Panc1 (cell line): Measurements from ENCODE around the gene AKAP13. TPM values are rescaled to one million over a fixed set of nuclear protein-coding genes. Genes with fewer than 3 reads are reported as not detected.

Experiments used
- ATAC-seq: fragments of 200-7000 bp; cut with Tn5 transposase; 2 replicates; pipeline ENCODE4 v1.9.1; 2020; ENCODE audit warnings: mild to moderate bottlenecking, moderate library complexity
- BruUV-seq: library from RNA; stranded (reverse); fragments of 400-500 nt; replicated peaks from 2 replicates; lab custom pipeline; 2021; lab: Mats Ljungman, UMichigan
- CTCF ChIA-PET: fragments of 300-600 bp; sonication (Branson Sonifier 250); formaldehyde crosslinking; loops from one replicate; lab custom pipeline; 2022; ENCODE audit warnings: antibody characterized with exemption; lab: Charles Lee
- POLR2A ChIA-PET: fragments of 300-600 bp; sonication (Branson Sonifier 250); formaldehyde crosslinking; loops from one replicate; lab custom pipeline; 2022; ENCODE audit warnings: antibody characterized with exemption; lab: Charles Lee
- DNase-seq: peaks from one replicate; pipeline ENCODE4 v3.0.0-alpha.2; 2010; ENCODE audit warnings: low read depth, low spot score
- H3K27ac ChIP-seq: 2 replicates; pipeline ENCODE4 v1.5.1; 2011; ENCODE audit warnings: mild to moderate bottlenecking, low read length, inconsistent platforms
- H3K27me3 ChIP-seq: fragments of 200-500 bp; sonication (Bioruptor generic); 2 replicates; pipeline ENCODE4 v1.6.0; 2014; ENCODE audit warnings: low read length, inconsistent platforms; ENCODE audit not compliant: control insufficient read depth, insufficient read depth
- H3K36me3 ChIP-seq: fragments of 200-500 bp; sonication (Bioruptor generic); 2 replicates; pipeline ENCODE4 v1.5.1; 2014; ENCODE audit warnings: inconsistent platforms, mild to moderate bottlenecking, low read length, moderate library complexity; ENCODE audit not compliant: control insufficient read depth, insufficient read depth
- H3K4me1 ChIP-seq: 2 replicates; pipeline ENCODE4 v1.5.1; 2011; ENCODE audit warnings: inconsistent platforms, mild to moderate bottlenecking, low read length, moderate library complexity; ENCODE audit not compliant: control insufficient read depth, insufficient read depth
- H3K4me3 ChIP-seq, 2 experiments: 2 replicates each; pipeline ENCODE4 v1.5.1; 2011 to 2012; ENCODE audit warnings: low read depth in 2 of 2, low read length in 2 of 2, mild to moderate bottlenecking in 2 of 2, inconsistent platforms in 1 of 2, moderate library complexity in 1 of 2
- H3K9me3 ChIP-seq: fragments of 200-500 bp; sonication (Bioruptor generic); 2 replicates; pipeline ENCODE4 v1.5.1; 2014; ENCODE audit warnings: low read depth, mild to moderate bottlenecking, inconsistent platforms, low read length, moderate library complexity; ENCODE audit not compliant: control insufficient read depth, insufficient read depth
- CTCF ChIP-seq: fragments of 450-650 bp; IDR thresholded peaks from 2 replicates; pipeline ENCODE4 v1.5.1; 2017; ENCODE audit warnings: mild to moderate bottlenecking
- POLR2AphosphoS5 ChIP-seq: IDR thresholded peaks from 2 replicates; pipeline ENCODE4 v1.6.1; 2012; ENCODE audit warnings: mild to moderate bottlenecking, low read depth, low read length, moderate library complexity
- REST ChIP-seq, 2 experiments: IDR thresholded peaks; 2 replicates each; pipeline ENCODE4 v1.6.1; 2011 to 2012; ENCODE audit warnings: low read depth in 2 of 2, control low read depth in 1 of 2, low read length in 1 of 2, mild to moderate bottlenecking in 1 of 2, moderate library complexity in 1 of 2; ENCODE audit not compliant: insufficient read depth in 1 of 2
- SIN3A ChIP-seq: IDR thresholded peaks from 2 replicates; pipeline ENCODE4 v1.6.1; 2012; ENCODE audit warnings: low read depth, mild to moderate bottlenecking, low read length, moderate library complexity, borderline replicate concordance; ENCODE audit not compliant: insufficient read depth
- TCF7L2 ChIP-seq: IDR thresholded peaks from 2 replicates; pipeline ENCODE4 v1.6.1; 2011; ENCODE audit warnings: mild to moderate bottlenecking, low read depth, low read length, inconsistent platforms
- in situ Hi-C: cut with HindIII; loops from 2 replicates; pipeline ENCODE4 v1.10.0; 2016; ENCODE audit warnings: low sequenced_read_pairs, low pct_unique_long_range_greater_than_20kb
- intact Hi-C: fragments of 100-400 bp; cut with micrococcal nuclease; formaldehyde crosslinking; loops from one replicate; pipeline ENCODE4 v1.10.0; 2022; ENCODE audit not compliant: unreplicated experiment
- total RNA-seq: library from RNA; stranded (reverse); gene quantifications from one replicate; pipeline ENCODE4 v1.2.1, GENCODE V29; 2021; ENCODE audit not compliant: unreplicated experiment

AKAP13 gene
- total RNA-seq, 1 experiment from 2014 or later = 94.2 TPM

- H3K27me3 ChIP-seq = no peaks in the 10 kb centered on the region
- H3K4me3 ChIP-seq = 0 out of 4 replicates have a peak overlapping the region, but pooled peaks of 1 of the 2 experiments have one; percentile 23
- H3K27ac ChIP-seq = peak overlapping the region; percentile 60
- H3K4me1 ChIP-seq = peaks cover 21% of the 10 kb centered on the region
- no peak for TF ChIP-seq POLR2AphosphoS5
- no peak for TF ChIP-seq TCF7L2
- TF ChIP-seq REST (IDR thresholded peaks at IDR 0.05; ENCODE audit: insufficient read depth in 1 of 2, low read depth in 2 of 2, low read length in 1 of 2) = no peak
- no peak for TF ChIP-seq CTCF
- TF ChIP-seq SIN3A = no peak
- no peaks in the 10 kb centered on the region for H3K9me3 ChIP-seq
- ATAC-seq (peak; percentile 81), DNase-seq (no peak)
- POLR2A ChIA-PET = no interaction called here
- in situ Hi-C loops = no loop called here
- BruUV-seq = no TSS peak
- CTCF ChIA-PET = no interaction called here
- intact Hi-C loops = no loop called here
- no peaks in the 10 kb centered on the region for H3K36me3 ChIP-seq
Observed at GRCh38 chr15:85785887-85786780, 405.7 kb downstream of the AKAP13 start.

- peak overlapping the region; percentile 60; the same call in 1 of the 2 replicates for H3K27ac ChIP-seq
- peaks cover 21% of the 10 kb centered on the region for H3K4me1 ChIP-seq
- intact Hi-C loops (no loop called here), in situ Hi-C loops (no loop called here)
- no peaks in the 10 kb centered on the region for H3K27me3 ChIP-seq
- DNase-seq (no peak), ATAC-seq (no peak)
- CTCF ChIA-PET = no interaction called here
- no peak overlapping the region for H3K4me3 ChIP-seq
- TF ChIP-seq CTCF = no peak
- TF ChIP-seq REST (IDR thresholded peaks at IDR 0.05; ENCODE audit: insufficient read depth in 1 of 2, low read depth in 2 of 2, low read length in 1 of 2) = no peak
- no peak for TF ChIP-seq TCF7L2
- TF ChIP-seq POLR2AphosphoS5 = no peak
- no peak for TF ChIP-seq SIN3A
- no peaks in the 10 kb centered on the region for H3K9me3 ChIP-seq
- POLR2A ChIA-PET = no interaction called here
- H3K36me3 ChIP-seq = no peaks in the 10 kb centered on the region
- BruUV-seq = no TSS peak
Observed at GRCh38 chr15:85786781-85787114, 406.3 kb downstream of the AKAP13 start.
